AG04450 (cell line): ENCODE measurements around the gene TTC1. TPM values are rescaled to one million over a fixed set of nuclear protein-coding genes. Genes with fewer than 3 reads are reported as not detected.

ENCODE experiments used
- CTCF ChIA-PET: fragments of 300-600, 350-600 bp; formaldehyde crosslinking; extraction: SDS; loops from one replicate; lab custom pipeline; 2022; ENCODE audit warnings: antibody characterized with exemption, inconsistent platforms; lab: Charles Lee
- POLR2A ChIA-PET: fragments of 350-600 bp; formaldehyde crosslinking; extraction: SDS; loops from one replicate; lab custom pipeline; 2021; ENCODE audit warnings: antibody characterized with exemption, inconsistent platforms; lab: Yijun Ruan, JAX
- DNase-seq: peaks from one replicate; pipeline ENCODE4 v3.0.0-alpha.2; 2011; ENCODE audit warnings: low read depth, low spot score
- H3K27ac ChIP-seq: one replicate; pipeline ENCODE4 v1.5.1; 2012; ENCODE audit warnings: low read depth, low read length, control low read depth
- H3K27me3 ChIP-seq: one replicate; pipeline ENCODE4 v1.6.0; 2012; ENCODE audit warnings: low read length; ENCODE audit not compliant: control insufficient read depth, insufficient read depth
- H3K4me3 ChIP-seq: 2 replicates; pipeline ENCODE4 v1.5.1; 2011; ENCODE audit warnings: mild to moderate bottlenecking, low read depth, low read length, control low read depth
- H3K9me3 ChIP-seq: 2 replicates; pipeline ENCODE4 v1.5.1; 2012; ENCODE audit warnings: low read length; ENCODE audit not compliant: control insufficient read depth, insufficient read depth
- CTCF ChIP-seq: IDR thresholded peaks from 2 replicates; pipeline ENCODE4 v1.5.1; 2011; ENCODE audit warnings: low read depth, low read length, control low read depth, inconsistent platforms
- polyA plus RNA-seq: library from polyadenylated mRNA; depleted of rRNA; stranded (reverse); fragments of >200 nt; gene quantifications from 2 replicates; pipeline ENCODE4 v1.2.3, GENCODE V29; 2011; rRNA removed
- small RNA-seq: library from RNA; depleted of rRNA; stranded (forward); fragments of <200 nt; gene quantifications from one replicate; pipeline ENCODE3, GENCODE V24; 2012; ENCODE audit warnings: low read depth; ENCODE audit not compliant: insufficient read length

The TTC1 gene
- polyA plus RNA-seq, 1 experiment: 53.7 TPM

- TF ChIP-seq CTCF: no peak
- Histone ChIP-seq H3K27me3 (no peaks in the 10 kb centered on the region), H3K4me3 (no peak overlapping the region), H3K9me3 (no peaks in the 10 kb centered on the region), H3K27ac (no peak overlapping the region)
- ChIA-PET POLR2A (interaction anchor here (0.6 kb wide), 1 partner anchor 17 kb away, joined by 3 read pairs; no protein-coding TSS in a partner anchor), CTCF (interaction anchor here (0.6 to 1.9 kb wide), 3 partner anchors 17 to 212 kb away, joined by 3 to 8 read pairs (median 3); no protein-coding TSS in a partner anchor)
- peak; percentile 24 for DNase-seq
Observed at GRCh38 chr5:160097991-160098390, 89.1 kb downstream of the TTC1 start.

- Histone ChIP-seq H3K27ac (no peak overlapping the region), H3K9me3 (no peaks in the 10 kb centered on the region), H3K27me3 (no peaks in the 10 kb centered on the region), H3K4me3 (no peak overlapping the region)
- TF ChIP-seq CTCF: no peak
- ChIA-PET POLR2A (interaction anchor here (0.5 to 1.4 kb wide), 2 partner anchors 13 to 1084 kb away, joined by 3 to 4 read pairs; partner anchors contain the start of gene PWWP2A), CTCF (interaction anchor here (0.6 kb wide), 1 partner anchor 84 kb away, joined by 3 read pairs; no protein-coding TSS in a partner anchor)
- DNase-seq: no peak
Observed at GRCh38 chr5:160105686-160106360, 96.9 kb downstream of the TTC1 start.

GRCh38 chr5:160108124-160108523, 99.2 kb downstream of the TTC1 start:
- Histone ChIP-seq H3K9me3 (peaks cover 2% of the 10 kb centered on the region; the same call in 1 of the 2 replicates), H3K4me3 (no peak overlapping the region), H3K27ac (no peak overlapping the region), H3K27me3 (no peaks in the 10 kb centered on the region)
- DNase-seq: no peak
- POLR2A ChIA-PET: interaction anchor here (0.7 kb wide), 1 partner anchor 24 kb away, joined by 3 read pairs; no protein-coding TSS in a partner anchor
- no peak for TF ChIP-seq CTCF
- CTCF ChIA-PET: interaction anchor here (1.0 to 2.3 kb wide), 2 partner anchors 27 to 93 kb away, joined by 3 to 10 read pairs; no protein-coding TSS in a partner anchor

Small RNA genes within 50 kb of the gene (small RNA-seq; reads per million reads assigned to genes)
- not detected for gene RF00019

Other genes with a start within 250 kb of the TTC1 start
- gene ADRA1B, start 92.7 kb upstream of the TTC1 start, polyA plus RNA-seq: 0.58 and 0.98 TPM in 2 replicates
- 14.8 and 15.1 TPM in 2 replicates for gene PWWP2A, start 110.3 kb downstream of the TTC1 start, polyA plus RNA-seq
- gene FABP6, start 220.4 kb downstream of the TTC1 start, polyA plus RNA-seq: not detected in 2 replicates